GM23338 (cell line): ENCODE results near the gene GJB3. TPM values are rescaled to one million over a fixed set of nuclear protein-coding genes. Genes with fewer than 3 reads are reported as not detected.

Experiments used
- ATAC-seq: fragments of 200-7000 bp; cut with Tn5 transposase; 3 replicates; pipeline ENCODE4 v1.9.1; 2020
- DNase-seq: peaks from one replicate; pipeline ENCODE4 v3.0.0-alpha.2; 2015; ENCODE audit warnings: low spot score
- H2AFZ ChIP-seq: fragments of 200-600 bp; sonication (generic); 2 replicates; pipeline ENCODE4 v1.8.0; 2016; ENCODE audit warnings: antibody characterized with exemption, mild to moderate bottlenecking, moderate library complexity
- H3F3A ChIP-seq: fragments of 200-600 bp; sonication (generic); replicated peaks from 2 replicates; pipeline ENCODE4 v1.8.0; 2017; ENCODE audit warnings: antibody characterized with exemption, mixed run types, low read depth
- H3K27ac ChIP-seq: fragments of 200-600 bp; sonication (generic); 2 replicates; pipeline ENCODE4 v1.6.1; 2016; ENCODE audit warnings: low read depth
- H3K27me3 ChIP-seq: fragments of 200-600 bp; sonication (generic); 2 replicates; pipeline ENCODE4 v1.8.0; 2016; ENCODE audit warnings: mild to moderate bottlenecking, mixed run types, moderate library complexity; ENCODE audit not compliant: insufficient read depth
- H3K36me3 ChIP-seq: fragments of 200-600 bp; sonication (generic); 2 replicates; pipeline ENCODE4 v1.8.0; 2016; ENCODE audit warnings: mild to moderate bottlenecking; ENCODE audit not compliant: insufficient read depth
- H3K4me1 ChIP-seq: fragments of 200-600 bp; sonication (generic); 2 replicates; pipeline ENCODE4 v1.8.0; 2016; ENCODE audit warnings: mild to moderate bottlenecking, moderate library complexity; ENCODE audit not compliant: insufficient read depth
- H3K4me2 ChIP-seq: fragments of 200-600 bp; sonication (generic); 2 replicates; pipeline ENCODE4 v1.7.1; 2017; ENCODE audit warnings: mixed run types
- H3K4me3 ChIP-seq: fragments of 200-600 bp; sonication (generic); 2 replicates; pipeline ENCODE4 v1.6.1; 2016; ENCODE audit warnings: mixed run types
- H3K79me2 ChIP-seq: fragments of 200-600 bp; sonication (generic); replicated peaks from 2 replicates; pipeline ENCODE4 v1.8.0; 2017; ENCODE audit warnings: mild to moderate bottlenecking; ENCODE audit not compliant: insufficient read depth
- H3K9me2 ChIP-seq: fragments of 200-600 bp; sonication (generic); 2 replicates; pipeline ENCODE4 v1.8.0; 2017; ENCODE audit not compliant: insufficient read depth
- H4K20me1 ChIP-seq: fragments of 200-600 bp; sonication (generic); replicated peaks from 2 replicates; pipeline ENCODE4 v1.8.0; 2017; ENCODE audit warnings: mild to moderate bottlenecking; ENCODE audit not compliant: insufficient read depth
- H3K27ac Mint-ChIP-seq: 2 replicates; pipeline ENCODE4 v1.8.0; 2020; ENCODE audit warnings: inconsistent platforms, mild to moderate bottlenecking, moderate library complexity, mixed read lengths
- H3K27me3 Mint-ChIP-seq: 3 replicates; pipeline ENCODE4 v1.8.0; 2022; ENCODE audit warnings: low read depth, mild to moderate bottlenecking, moderate library complexity, mixed read lengths, inconsistent platforms; ENCODE audit not compliant: insufficient read depth, poor library complexity
- H3K36me3 Mint-ChIP-seq: 3 replicates; pipeline ENCODE4 v1.8.0; 2021; ENCODE audit warnings: low read depth, mild to moderate bottlenecking, inconsistent platforms, moderate library complexity, mixed read lengths
- H3K4me1 Mint-ChIP-seq: 3 replicates; pipeline ENCODE4 v1.8.0; 2020; ENCODE audit warnings: mild to moderate bottlenecking, inconsistent platforms, mixed read lengths
- H3K4me3 Mint-ChIP-seq: 3 replicates; pipeline ENCODE4 v1.8.0; 2021; ENCODE audit warnings: moderate library complexity, mild to moderate bottlenecking, inconsistent platforms, mixed read lengths
- H3K9me3 Mint-ChIP-seq: 3 replicates; pipeline ENCODE4 v1.8.0; 2020; ENCODE audit warnings: moderate library complexity, mild to moderate bottlenecking, inconsistent platforms, mixed read lengths
- CREB1 ChIP-seq: fragments of 250-450 bp; sonication (Bioruptor Pico); IDR thresholded peaks from 2 replicates; pipeline ENCODE4 v1.5.0; 2020; ENCODE audit warnings: low read depth, mild to moderate bottlenecking, moderate library complexity
- CTCF ChIP-seq, 2 experiments: fragments of 200-600 bp in 1 of 2; sonication (generic) in 1 of 2; conservative IDR thresholded peaks; 2 replicates each; pipeline versions ENCODE4 v1.5.1 to v1.6.1; 2016 to 2017; ENCODE audit warnings: antibody characterized with exemption in 2 of 2, low read depth in 2 of 2, mild to moderate bottlenecking in 2 of 2, moderate library complexity in 1 of 2
- EZH2 ChIP-seq: fragments of 200-600 bp; sonication (generic); IDR thresholded peaks from one replicate; pipeline ENCODE4 v1.8.0; 2017; ENCODE audit warnings: antibody characterized with exemption, mild to moderate bottlenecking, low read depth; ENCODE audit not compliant: unreplicated experiment
- EZH2phosphoT487 ChIP-seq: fragments of 200-600 bp; sonication (generic); IDR thresholded peaks from one replicate; pipeline ENCODE4 v1.8.1; 2018; ENCODE audit warnings: antibody characterized with exemption; ENCODE audit not compliant: unreplicated experiment
- NANOG ChIP-seq: IDR thresholded peaks from 2 replicates; pipeline ENCODE4 v1.6.1; 2016; ENCODE audit warnings: antibody characterized with exemption, borderline replicate concordance
- POLR2AphosphoS5 ChIP-seq: IDR thresholded peaks from 2 replicates; pipeline ENCODE4 v1.6.1; 2016; ENCODE audit warnings: antibody characterized with exemption, low read depth
- REST ChIP-seq: IDR thresholded peaks from one replicate; pipeline ENCODE4 v1.6.1; 2018; ENCODE audit warnings: antibody characterized with exemption; ENCODE audit not compliant: unreplicated experiment
- polyA plus RNA-seq: library from polyadenylated mRNA; unstranded; fragments of >200 nt; fragmentation: Nextera tagmentation; extraction: Ambion mirVana; gene quantifications from 2 replicates; pipeline ENCODE4 v1.2.1, GENCODE V29; 2016
- total RNA-seq: library from RNA; depleted of rRNA; stranded (reverse); fragments of >200 nt; shearing (Covaris generic); gene quantifications from 2 replicates; pipeline ENCODE4 v1.2.3, GENCODE V29; 2014

The GJB3 gene
- total and polyA plus RNA-seq, 2 experiments from 2014 or later, result 0.26 to 0.31 TPM

GRCh38 chr1:34750610-34751009 lies 30.4 kb upstream of the GJB3 start:
- H3K4me2 ChIP-seq, result no peak overlapping the region
- peaks cover 17% of the 10 kb centered on the region; the same call in 2 of the 3 replicates for H3K4me1 Mint-ChIP-seq
- H3K36me3 ChIP-seq, result no peaks in the 10 kb centered on the region
- TF ChIP-seq CTCF (conservative IDR thresholded peaks at IDR 0.05; ENCODE audit: low read depth in 2 of 2) (no peak), EZH2phosphoT487 (no peak), POLR2AphosphoS5 (no peak), CREB1 (CRISPR knock-in tag) (no peak), NANOG (no peak), EZH2 (no peak)
- peaks cover 4% of the 10 kb centered on the region for H3K27me3 Mint-ChIP-seq
- 0 out of 2 replicates have a peak, but pooled peaks cover 3% of the 10 kb centered on the region for H3K4me1 ChIP-seq
- H3F3A ChIP-seq, result no peaks in the 10 kb centered on the region
- no peak overlapping the region for H3K4me3 ChIP-seq
- H3K79me2 ChIP-seq, result no peaks in the 10 kb centered on the region
- no peaks in the 10 kb centered on the region for H4K20me1 ChIP-seq
- no peak overlapping the region for H3K4me3 Mint-ChIP-seq
- H3K9me3 Mint-ChIP-seq, result no peaks in the 10 kb centered on the region
- ATAC-seq, result no peak
- no peak overlapping the region for H3K27ac ChIP-seq
- H3K27ac Mint-ChIP-seq, result no peak overlapping the region
- H3K36me3 Mint-ChIP-seq, result no peaks in the 10 kb centered on the region
- H3K9me2 ChIP-seq, result 0 out of 2 replicates have a peak, but pooled peaks cover 4% of the 10 kb centered on the region
- peak overlapping the region; percentile 5; the same call in 1 of the 2 replicates for H2AFZ ChIP-seq
- no peaks in the 10 kb centered on the region for H3K27me3 ChIP-seq
- no peak for DNase-seq

- H3K27ac Mint-ChIP-seq, result no peak overlapping the region
- no peaks in the 10 kb centered on the region for H3K79me2 ChIP-seq
- H4K20me1 ChIP-seq, result no peaks in the 10 kb centered on the region
- ATAC-seq (no peak), DNase-seq (no peak)
- peaks cover 11% of the 10 kb centered on the region; the same call in 2 of the 3 replicates for H3K4me1 Mint-ChIP-seq
- no peaks in the 10 kb centered on the region for H3K36me3 Mint-ChIP-seq
- no peak overlapping the region for H3K27ac ChIP-seq
- no peak overlapping the region for H3K4me3 ChIP-seq
- H3K9me3 Mint-ChIP-seq, result no peaks in the 10 kb centered on the region
- H3K27me3 Mint-ChIP-seq, result peaks cover 7% of the 10 kb centered on the region
- TF ChIP-seq EZH2phosphoT487, result no peak
- TF ChIP-seq POLR2AphosphoS5, result no peak
- TF ChIP-seq EZH2, result no peak
- TF ChIP-seq CTCF (conservative IDR thresholded peaks at IDR 0.05; ENCODE audit: low read depth in 2 of 2), result peak; percentile 32 to 49
- TF ChIP-seq REST, result no peak
- H3K36me3 ChIP-seq, result no peaks in the 10 kb centered on the region
- no peak overlapping the region for H3K4me2 ChIP-seq
- H2AFZ ChIP-seq, result no peak overlapping the region
- 0 out of 2 replicates have a peak, but pooled peaks cover 3% of the 10 kb centered on the region for H3K4me1 ChIP-seq
- 0 out of 2 replicates have a peak, but pooled peaks cover 4% of the 10 kb centered on the region for H3K9me2 ChIP-seq
- no peak overlapping the region for H3K4me3 Mint-ChIP-seq
- H3F3A ChIP-seq, result no peaks in the 10 kb centered on the region
- H3K27me3 ChIP-seq, result no peaks in the 10 kb centered on the region
These were observed 27.9 kb upstream of the GJB3 start for GRCh38 chr1:34753163-34753562.
